DLD1 (cell line): ENCODE results near the gene ATRN.
"Not testable (repeated sequence)": the region's sequence is repeated elsewhere in the genome, so short reads cannot be mapped to it uniquely, and the experiment has no call there.

Experiments
- in situ Hi-C: cut with HindIII; loops from 2 replicates; pipeline ENCODE4 v1.10.0; 2017; ENCODE audit warnings: low sequenced_read_pairs

Gene ATRN

DNA sequence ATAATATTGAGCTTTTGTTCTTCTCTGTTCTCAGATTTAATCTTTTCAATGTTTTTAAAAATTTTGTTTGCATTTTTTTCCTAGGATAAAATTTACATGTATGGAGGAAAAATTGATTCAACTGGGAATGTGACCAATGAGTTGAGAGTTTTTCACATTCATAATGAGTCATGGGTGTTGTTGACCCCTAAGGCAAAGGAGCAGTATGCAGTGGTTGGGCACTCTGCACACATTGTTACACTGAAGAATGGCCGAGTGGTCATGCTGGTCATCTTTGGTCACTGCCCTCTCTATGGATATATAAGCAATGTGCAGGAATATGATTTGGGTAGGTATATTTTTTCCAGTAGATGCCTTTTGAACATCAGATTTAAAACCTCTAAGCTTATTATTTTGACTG, 89.8 kb downstream of the ATRN start:
- in situ Hi-C loops: no loop called here

DNA sequence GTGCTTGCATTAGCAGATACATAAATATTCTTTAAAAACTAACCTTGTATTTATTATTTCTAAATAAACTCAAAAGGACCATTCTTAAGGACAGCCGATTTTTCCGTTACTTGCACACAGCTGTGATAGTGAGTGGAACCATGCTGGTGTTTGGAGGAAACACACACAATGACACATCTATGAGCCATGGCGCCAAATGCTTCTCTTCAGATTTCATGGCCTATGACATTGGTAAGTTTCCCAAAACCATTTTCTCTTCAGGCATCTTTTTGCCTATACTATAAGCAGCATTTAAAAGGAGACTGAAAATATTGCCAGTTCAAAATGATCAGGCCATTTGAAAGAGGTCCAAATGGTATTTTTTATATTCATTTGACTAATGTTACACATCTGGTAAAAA, 92.3 kb downstream of the ATRN start:
- in situ Hi-C loops: no loop called here

DNA sequence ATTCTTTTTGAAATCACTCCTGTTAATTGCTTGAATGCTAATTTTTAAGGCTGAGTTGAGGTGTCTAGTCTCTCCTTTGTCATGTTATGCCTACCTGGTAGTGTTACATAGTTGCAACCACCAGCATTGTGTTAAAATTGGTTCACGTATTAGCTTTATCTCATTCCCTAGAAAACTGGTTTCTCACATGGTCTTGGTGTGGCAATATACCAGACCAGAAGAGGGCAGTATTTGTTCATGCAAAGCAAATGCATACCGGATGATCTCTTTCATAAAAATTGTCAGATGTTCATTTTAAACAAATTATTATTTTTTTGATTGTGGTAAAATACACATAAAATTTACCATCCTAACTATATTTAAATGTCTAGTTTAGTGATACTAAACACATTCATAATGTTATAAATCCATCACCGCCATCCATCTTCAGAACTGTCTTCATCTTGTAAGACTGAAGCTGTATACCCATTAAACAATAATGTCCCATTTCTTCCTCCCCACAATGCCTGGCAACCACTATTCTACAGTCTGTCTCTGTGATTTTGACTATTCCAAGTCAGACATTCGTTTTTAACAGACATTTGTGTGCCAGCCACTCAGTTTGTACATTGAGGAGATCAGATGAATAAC, 92.8 kb downstream of the ATRN start:
- in situ Hi-C loops: no loop called here

DNA sequence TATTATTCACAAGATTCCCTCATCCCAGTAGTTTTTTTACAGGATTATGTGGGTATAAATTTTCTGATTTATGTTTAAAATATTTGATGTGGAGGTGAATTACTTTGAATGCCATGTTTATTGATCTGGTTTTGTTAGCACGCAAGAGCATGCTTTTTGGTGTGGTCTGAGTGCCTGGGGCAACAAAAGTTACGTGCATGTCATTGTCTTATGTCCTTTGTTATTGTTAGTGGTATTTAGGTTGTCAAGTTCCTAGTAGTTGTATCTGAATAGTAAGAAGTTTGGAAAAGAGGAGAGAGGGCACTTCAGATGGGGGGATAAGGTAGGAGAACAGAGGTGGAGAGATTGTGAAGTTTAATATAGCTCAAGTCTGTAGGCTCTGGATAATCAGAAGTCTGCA, 95.0 kb downstream of the ATRN start:
- in situ Hi-C loops: no loop called here

DNA sequence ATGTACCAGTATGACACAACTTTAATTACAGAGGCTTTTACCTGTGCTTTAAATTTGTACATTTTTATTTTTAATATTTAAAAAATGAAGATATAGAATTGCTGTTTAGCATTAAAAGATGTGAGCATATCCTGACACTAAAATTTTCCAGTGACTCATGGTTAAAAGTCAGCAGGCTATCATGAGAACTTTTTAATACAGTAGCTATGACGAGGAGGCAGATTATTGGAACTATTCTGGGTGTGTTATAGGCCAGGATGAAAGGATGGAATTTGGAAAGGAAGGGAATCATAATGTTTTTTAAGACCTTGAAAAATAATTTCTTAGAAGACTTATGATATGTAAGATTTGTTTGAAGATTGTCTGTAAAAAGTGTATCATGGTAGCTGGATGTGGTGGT, 101.3 kb downstream of the ATRN start:
- in situ Hi-C loops: no loop called here

DNA sequence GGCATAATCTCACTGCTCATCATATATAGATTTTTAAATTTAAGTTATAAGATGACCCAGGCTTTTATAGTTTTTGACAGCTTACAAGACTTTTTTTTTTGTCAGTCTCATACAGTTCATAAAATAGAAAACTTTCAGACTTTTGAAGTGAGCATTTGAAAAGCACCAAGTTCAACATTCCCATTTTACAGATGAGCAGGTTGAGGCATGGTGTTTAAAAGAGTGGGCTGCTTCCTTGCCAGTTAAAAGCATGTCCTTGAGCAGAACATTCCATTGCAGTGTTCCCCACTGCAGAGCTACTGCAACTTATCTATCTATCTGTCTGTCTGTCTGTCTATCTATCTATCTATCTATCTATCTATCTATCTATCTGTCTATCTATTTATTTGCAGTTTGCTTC, 105.5 kb downstream of the ATRN start:
- in situ Hi-C loops: no loop called here

DNA sequence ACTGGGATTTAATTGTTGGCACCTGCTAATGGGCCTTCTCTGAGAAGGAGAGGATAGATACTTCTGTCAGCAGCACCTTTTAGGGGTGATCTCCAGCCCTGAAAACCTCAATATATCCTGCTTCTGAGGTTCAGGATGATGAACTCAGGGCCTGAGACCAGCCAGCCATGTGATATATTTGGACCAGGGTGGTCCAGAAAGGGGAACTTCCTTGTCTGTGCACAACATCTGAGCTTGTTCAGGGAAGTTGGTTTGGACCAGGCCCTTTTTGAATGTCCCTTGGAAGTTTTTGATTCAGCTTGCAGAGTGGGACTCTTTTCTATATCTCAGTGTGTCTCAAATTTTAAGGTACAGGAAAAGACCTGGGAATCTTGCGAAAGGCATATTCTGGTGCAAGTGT, 106.5 kb downstream of the ATRN start:
- in situ Hi-C loops: no loop called here

DNA sequence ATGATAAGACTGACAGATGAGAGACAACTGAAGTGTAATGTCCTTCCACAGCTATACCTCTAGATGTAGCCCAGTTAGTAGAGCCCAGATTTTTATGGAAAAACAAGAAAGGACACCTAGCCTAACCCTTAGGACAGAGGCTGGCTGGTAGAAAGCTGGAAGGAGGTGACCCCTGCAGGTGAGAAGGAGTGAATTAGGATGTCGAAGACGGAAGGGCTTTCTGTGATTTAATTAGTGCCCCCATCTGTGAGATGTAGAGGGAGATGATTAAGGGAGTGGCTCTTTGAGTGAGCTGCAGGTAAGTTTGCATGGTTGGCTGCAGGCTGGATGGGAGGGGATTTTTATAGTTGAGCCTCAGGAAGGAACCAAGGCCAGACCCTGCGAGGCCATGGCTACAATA, 109.6 kb downstream of the ATRN start:
- in situ Hi-C loops: no loop called here

DNA sequence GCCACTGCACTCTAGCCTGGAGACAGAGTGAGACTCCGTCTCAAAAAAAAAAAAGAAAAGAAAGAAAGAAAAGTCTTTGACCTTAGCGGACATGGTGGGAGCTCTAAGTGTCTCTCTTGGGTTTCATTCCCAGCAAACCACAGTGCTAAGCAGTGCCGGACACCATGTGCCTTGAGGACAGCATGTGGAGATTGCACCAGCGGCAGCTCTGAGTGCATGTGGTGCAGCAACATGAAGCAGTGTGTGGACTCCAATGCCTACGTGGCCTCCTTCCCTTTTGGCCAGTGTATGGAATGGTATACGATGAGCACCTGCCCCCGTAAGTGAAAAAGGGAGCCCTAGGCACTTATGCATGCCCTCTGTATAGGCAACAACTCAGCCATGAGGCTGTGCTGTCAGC, 112.9 kb downstream of the ATRN start:
- in situ Hi-C loops: no loop called here

DNA sequence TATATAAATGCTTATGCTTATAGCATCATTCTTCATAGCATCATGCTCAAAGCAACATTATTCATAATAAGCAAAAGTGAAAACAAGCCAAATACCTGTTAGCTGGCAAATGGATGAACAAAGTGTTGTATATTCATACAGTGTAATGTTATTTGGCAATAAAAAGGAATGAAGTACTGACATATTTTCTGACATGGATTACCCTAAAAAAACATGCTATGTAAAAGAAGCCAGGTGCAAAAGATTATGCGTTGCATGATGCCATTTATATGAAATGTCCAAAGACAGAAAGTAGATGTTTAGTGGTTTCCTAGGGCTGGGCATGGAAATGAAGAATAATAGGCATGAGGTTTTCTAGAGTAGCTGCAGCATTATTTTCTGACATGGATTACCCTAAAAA, 115.3 kb downstream of the ATRN start:
- in situ Hi-C loops: no loop called here

DNA sequence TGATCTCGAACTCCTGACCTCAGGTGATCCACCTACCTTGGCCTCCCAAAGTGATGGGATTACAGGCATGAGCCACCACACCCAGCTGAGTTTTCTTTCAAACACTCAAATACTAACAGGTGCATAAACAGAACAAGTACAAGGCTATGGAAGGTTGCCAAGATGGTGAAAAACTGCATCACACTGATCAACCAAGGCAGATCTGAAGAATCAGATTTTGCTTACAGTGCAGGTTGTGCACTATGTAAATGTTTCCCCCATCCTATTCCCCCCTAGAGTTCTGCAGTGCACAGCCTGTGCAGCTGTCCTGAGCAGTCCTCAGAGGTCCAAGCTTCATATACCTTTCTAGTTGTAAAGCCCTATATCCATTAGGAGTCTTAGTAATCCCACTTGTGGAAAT, 119.3 kb downstream of the ATRN start:
- in situ Hi-C loops: no loop called here

DNA sequence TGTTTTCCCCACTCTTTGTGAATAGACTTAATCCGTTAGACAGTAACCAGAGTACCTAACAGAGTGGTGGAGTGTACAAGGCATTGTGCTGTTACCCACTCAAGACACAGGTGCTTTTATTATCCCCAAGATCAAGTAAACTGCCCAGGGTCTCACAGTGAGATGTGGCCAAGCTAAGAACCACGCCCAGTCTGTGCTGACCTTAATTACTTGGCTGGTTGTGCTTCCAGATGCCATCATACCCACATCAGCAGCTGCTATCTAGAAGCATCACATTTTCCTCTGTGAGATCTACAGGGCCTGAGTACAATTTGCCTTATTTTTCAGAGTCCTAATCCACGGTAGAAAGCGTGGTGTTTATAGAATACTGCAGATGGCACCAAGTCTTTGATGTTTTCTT, 122.1 kb downstream of the ATRN start:
- in situ Hi-C loops: no loop called here

DNA sequence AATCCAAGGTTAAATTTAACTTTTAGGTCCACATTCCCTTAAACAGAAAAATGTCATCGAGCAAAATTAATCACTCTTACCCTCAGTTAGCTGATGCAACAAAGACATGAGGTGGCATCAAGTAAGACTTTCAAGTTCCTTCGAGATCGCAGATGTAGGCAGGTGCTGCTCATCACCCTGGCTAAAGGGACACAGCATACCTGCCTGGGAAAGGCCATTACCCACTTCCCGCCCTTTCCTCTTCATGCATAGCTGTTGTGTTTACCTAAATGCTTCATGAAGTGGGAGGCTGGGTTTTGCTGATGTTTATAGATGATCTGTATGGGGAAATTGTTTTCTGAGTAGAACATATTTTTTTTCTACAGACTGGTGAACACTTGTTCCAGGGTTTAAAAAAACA, 124.7 kb downstream of the ATRN start:
- in situ Hi-C loops: no loop called here

DNA sequence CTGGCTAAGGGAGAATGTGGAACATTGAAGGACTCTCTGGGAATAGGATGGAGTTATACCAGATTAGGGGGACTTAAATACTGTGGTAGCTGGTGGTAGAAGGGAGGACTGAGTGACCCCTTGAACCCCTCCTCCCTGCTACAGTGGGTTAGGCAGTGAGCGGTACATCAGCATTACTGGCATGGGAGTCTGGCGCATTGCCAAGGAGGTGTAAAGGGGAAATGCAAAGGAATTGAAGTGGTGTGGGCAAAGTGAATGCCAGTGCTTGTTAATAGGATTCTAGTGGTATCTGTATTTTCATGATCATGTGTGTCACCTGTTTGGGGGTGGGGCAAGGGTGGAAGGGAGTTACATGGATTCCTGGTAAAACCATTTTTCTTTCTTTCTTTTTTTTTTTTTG, 132.3 kb downstream of the ATRN start:
- in situ Hi-C loops: no loop called here

DNA sequence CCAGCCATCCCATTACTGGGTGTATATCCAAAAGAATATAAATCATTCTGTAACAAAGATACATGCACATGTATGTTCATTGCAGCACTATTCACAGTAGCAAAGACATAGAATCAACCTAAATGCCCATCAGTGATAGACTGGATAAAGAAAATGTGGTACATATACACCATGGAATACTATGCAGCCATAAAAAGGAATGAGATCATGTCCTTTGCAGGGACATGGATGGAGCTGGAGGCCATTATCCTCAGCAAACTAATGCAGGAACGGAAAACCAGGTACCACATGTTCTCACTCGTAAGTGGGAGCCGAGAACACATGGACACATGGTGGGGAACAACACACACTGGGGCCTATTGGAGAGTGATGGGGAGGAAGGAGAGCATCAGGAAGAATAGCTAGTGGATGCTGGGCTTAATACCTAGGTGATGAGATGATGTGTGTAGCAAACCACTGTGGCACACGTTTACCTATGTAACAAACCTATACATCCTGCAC, 134.6 kb downstream of the ATRN start:
- in situ Hi-C loops: not testable (repeated sequence)

DNA sequence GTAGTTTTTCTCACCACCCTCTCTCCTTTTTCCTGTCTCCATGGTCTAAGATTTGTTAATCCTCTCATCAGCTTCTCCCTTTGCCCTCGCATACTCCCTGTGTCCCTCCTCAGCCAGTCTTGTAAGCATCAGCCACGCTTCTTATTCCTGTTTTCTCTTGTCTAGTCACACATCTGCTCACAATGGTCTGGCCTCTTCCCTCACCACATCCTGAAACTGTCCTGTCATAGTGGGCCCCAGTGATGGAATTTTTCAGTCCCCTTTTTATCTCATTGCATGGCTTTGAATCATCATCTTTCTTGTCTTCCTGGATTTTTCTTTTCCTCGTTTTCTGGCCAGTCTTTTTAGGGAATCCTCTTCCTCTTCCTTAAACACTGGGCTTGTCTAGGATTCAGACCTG, 135.2 kb downstream of the ATRN start:
- in situ Hi-C loops: no loop called here

DNA sequence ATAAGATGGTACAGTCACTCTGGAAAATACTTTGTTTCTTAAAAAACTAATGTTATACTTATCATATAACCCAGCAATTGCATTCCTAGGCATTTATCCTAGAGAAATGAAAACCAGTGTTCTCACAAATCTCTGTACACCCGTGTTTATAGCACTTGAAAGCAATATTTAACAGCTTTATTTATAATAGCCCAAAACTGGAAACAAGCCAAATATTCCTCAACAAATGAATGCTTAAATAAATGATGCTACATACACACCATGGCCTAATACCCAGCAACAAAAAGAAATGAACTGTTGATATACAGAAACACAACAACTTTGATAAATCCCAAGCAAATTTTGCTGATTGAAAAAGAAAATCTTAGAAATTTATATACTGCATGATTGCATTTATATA, 141.1 kb downstream of the ATRN start:
- in situ Hi-C loops: no loop called here

DNA sequence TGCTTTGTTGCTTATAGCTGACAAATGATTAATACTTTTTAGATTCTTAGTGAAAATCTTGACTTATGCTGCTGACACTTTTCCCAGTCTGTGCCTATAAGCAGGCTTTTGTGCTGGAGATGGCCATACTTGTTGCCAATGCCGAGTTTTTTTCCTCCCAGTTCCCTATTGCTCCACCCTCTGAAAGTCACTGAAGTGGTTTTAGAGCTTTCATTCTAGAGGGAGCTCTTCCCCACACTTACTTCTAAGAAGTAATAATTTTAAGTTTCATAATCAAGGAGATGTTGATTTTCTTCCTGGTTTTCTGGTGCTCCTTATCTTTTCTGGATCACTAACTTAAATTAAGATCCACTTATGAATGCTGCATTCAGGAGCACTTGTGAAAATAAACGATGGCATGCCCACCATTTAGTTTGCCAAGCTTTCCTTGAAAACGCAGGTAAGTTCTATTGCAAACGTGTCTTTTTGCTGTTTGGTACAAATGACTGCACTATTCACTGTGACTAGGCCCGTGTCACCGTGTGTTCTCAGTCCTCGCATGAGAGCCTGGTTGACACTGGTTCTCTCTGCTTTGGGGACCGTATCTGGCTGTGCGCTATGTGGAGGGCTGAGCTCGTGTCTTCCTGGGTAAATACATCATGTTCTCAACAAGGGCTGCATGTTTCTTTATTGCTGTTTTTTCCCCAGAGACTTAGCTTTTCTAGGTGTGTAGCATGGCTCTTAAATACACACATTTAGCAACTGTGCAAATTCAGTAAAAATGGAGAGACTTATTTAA, 142.2 kb downstream of the ATRN start:
- in situ Hi-C loops: no loop called here

DNA sequence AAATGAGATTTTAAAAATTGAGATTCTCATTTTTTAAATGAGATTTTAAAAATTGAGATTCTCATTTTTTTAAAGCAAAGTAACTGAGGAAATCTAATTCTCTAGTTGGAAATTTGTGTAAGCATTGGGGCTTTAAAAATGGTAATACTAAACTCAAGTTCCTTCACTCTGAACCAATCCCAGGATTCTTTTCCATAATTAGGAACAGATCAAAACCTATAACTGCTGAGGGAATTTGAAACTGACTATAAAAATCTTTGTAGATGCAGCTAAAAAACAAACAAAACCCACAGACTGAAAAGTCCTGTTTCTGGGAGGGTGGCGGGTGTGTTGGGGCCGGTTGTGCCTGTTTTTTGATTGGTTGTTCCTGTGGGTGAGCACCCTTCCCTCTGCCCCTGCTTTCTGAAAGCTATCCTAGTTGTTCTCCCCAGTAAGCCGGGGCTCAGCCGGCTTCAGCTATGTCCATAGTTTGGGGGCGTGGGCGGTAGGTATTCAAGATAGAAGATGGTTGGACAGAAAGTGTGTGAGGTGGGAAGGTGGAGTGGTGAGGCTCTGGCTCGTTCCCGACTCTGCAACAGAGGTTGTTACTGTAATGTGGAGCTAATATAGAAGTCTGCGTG, 143.1 kb downstream of the ATRN start:
- in situ Hi-C loops: no loop called here

DNA sequence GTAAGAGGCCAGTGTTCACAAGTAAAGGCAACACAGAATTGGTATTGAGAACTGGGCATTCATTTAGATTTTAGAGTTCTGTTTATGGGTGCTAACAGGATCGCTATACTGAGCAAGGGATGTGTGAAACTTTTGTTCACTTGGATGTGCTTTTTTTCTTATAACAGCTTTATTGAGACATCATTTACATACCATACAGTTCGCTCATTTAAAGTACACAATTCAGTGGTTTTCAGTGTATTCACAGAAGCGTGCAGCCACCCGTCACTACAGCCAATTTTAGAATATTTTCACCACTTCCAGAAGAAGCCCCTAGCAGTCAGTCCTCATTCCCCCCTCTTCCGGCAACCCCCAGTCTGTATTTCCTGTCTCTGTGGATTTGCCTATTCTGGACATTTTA, 143.6 kb downstream of the ATRN start:
- in situ Hi-C loops: no loop called here

DNA sequence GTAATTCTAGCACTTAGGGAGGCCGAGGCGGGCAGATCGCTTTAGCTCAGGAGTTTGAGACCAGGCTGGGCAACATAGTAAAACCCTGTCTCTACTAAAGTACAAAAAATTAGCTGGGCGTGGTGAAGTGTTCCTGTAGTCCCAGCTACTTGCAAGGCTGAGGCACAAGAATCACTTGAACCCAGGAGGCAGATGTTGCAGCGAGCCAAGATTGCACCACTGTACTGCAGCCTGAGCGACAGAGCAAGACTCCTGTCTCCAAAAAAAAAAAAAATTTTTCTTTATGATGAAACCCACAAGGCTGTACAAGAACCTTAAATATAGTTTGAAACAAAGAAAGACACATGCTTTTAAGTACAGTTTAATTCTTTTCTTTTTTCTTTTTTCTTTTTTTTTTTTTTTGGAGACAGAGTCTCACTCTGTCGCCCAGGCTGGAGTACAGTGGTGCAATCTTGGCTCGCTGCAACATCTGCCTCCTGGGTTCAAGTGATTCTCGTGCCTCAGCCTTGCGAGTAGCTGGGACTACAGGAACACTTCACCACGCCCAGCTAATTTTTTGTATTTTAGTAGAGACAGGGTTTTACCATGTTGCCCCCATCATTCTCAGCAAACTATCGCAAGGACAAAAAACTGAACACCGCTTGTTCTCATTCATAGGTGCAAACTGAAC, 144.5 kb downstream of the ATRN start:
- in situ Hi-C loops: not testable (repeated sequence)

DNA sequence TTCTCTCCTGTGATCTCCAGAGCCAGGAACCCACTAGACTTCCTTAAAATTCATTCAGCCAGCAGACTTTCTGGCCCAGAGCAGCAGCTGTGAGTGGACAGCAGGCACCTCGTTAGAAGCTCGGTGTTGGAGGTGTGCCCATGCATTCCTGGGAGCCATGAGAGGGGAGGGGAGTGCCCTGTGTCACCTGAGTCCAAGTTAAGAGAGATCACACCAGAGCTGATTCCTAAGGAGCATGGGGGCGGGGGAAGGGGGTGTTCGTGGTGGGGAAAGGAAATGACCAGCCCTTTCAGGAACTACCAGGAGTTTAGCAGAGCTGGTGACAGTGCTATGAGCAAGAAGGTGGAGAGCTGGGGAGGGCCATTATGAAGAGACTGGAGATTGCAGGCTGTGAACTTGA, 145.4 kb downstream of the ATRN start:
- in situ Hi-C loops: no loop called here
